Measurements from ENCODE around the gene TNFAIP1.

The TNFAIP1 gene

GRCh38 chr17:28390141-28390540 is 54.6 kb downstream of the TNFAIP1 start:
- ChIA-PET POLR2A (no interaction called here), CTCF (interaction anchor here (1.2 to 1.6 kb wide), 2 partner anchors 11 to 27 kb away, joined by 4 to 6 read pairs; no protein-coding TSS in a partner anchor)
- no peak for TF ChIP-seq CTCF (IDR thresholded peaks at IDR 0.05; ENCODE audit: insufficient read depth, low read length, missing control alignments)
- no peak for DNase-seq (ENCODE audit: low read depth, low spot score)
- no peak overlapping the region for H3K4me3 ChIP-seq (ENCODE audit: low read depth, low read length)

GRCh38 chr17:28390563-28390962 is 55.0 kb downstream of the TNFAIP1 start:
- no peak for TF ChIP-seq CTCF (IDR thresholded peaks at IDR 0.05; ENCODE audit: insufficient read depth, low read length, missing control alignments)
- ChIA-PET POLR2A (no interaction called here), CTCF (no interaction called here)
- no peak for DNase-seq (ENCODE audit: low read depth, low spot score)
- no peak overlapping the region for H3K4me3 ChIP-seq (ENCODE audit: low read depth, low read length)

GRCh38 chr17:28390984-28391383 is 55.4 kb downstream of the TNFAIP1 start:
- no peak overlapping the region for H3K4me3 ChIP-seq (ENCODE audit: low read depth, low read length)
- no peak for DNase-seq (ENCODE audit: low read depth, low spot score)
- TF ChIP-seq CTCF (IDR thresholded peaks at IDR 0.05; ENCODE audit: insufficient read depth, low read length, missing control alignments), result no peak
- POLR2A ChIA-PET, result no interaction called here
- CTCF ChIA-PET, result interaction anchor here (0.7 kb wide), 1 partner anchor 15 kb away, joined by 3 read pairs; no protein-coding TSS in a partner anchor

- no peak overlapping the region for H3K4me3 ChIP-seq (ENCODE audit: low read depth, low read length)
- TF ChIP-seq CTCF (IDR thresholded peaks at IDR 0.05; ENCODE audit: insufficient read depth, low read length, missing control alignments), result no peak
- CTCF ChIA-PET, result interaction anchor here (0.6 to 0.8 kb wide), 3 partner anchors 14 to 31 kb away, joined by 3 to 5 read pairs (median 3); no protein-coding TSS in a partner anchor
- POLR2A ChIA-PET, result no interaction called here
- DNase-seq (ENCODE audit: low read depth, low spot score), result no peak
These were observed 55.8 kb downstream of the TNFAIP1 start for GRCh38 chr17:28391401-28391800.

GRCh38 chr17:28392491-28392890 is 56.9 kb downstream of the TNFAIP1 start:
- ChIA-PET CTCF (no interaction called here), POLR2A (no interaction called here)
- no peak for DNase-seq (ENCODE audit: low read depth, low spot score)
- no peak for TF ChIP-seq CTCF (IDR thresholded peaks at IDR 0.05; ENCODE audit: insufficient read depth, low read length, missing control alignments)
- no peak overlapping the region for H3K4me3 ChIP-seq (ENCODE audit: low read depth, low read length)

- TF ChIP-seq CTCF (IDR thresholded peaks at IDR 0.05; ENCODE audit: insufficient read depth, low read length, missing control alignments), result no peak
- H3K4me3 ChIP-seq (ENCODE audit: low read depth, low read length), result no peak overlapping the region
- POLR2A ChIA-PET, result interaction anchor here (1.4 kb wide), 1 partner anchor 10 kb away, joined by 4 read pairs; no protein-coding TSS in a partner anchor
- CTCF ChIA-PET, result interaction anchor here (1.0 to 1.4 kb wide), 3 partner anchors 9 to 38 kb away, joined by 3 to 6 read pairs (median 4); partner anchors contain the start of gene POLDIP2
- DNase-seq (ENCODE audit: low read depth, low spot score), result peak; percentile 54
These were observed 59.0 kb downstream of the TNFAIP1 start for GRCh38 chr17:28394337-28395116.
